H9 (cell line): ENCODE measurements around the gene CDKN2C. TPM values are rescaled to one million over a fixed set of nuclear protein-coding genes. Genes with fewer than 3 reads are reported as not detected.

Source experiments
- DNase-seq: peaks from one replicate; pipeline ENCODE4 v3.0.0-alpha.2; 2017
- H2AFZ ChIP-seq: one replicate; pipeline ENCODE4 v1.6.1; 2013; ENCODE audit warnings: mild to moderate bottlenecking, low read length, control low read depth, moderate library complexity
- H2AK5ac ChIP-seq: 2 replicates; pipeline ENCODE4 v1.6.1; 2013; ENCODE audit warnings: low read length, control low read depth, mixed read lengths; ENCODE audit not compliant: insufficient read length
- H2BK120ac ChIP-seq: one replicate; pipeline ENCODE4 v1.6.1; 2013; ENCODE audit warnings: low read depth, mild to moderate bottlenecking, low read length, control low read depth, inconsistent platforms; ENCODE audit not compliant: poor library complexity, severe bottlenecking
- H2BK12ac ChIP-seq: 2 replicates; pipeline ENCODE4 v1.6.1; 2013; ENCODE audit warnings: low read length, control low read depth, mixed read lengths, low read depth; ENCODE audit not compliant: insufficient read length
- H2BK15ac ChIP-seq: 2 replicates; pipeline ENCODE4 v1.6.1; 2013; ENCODE audit warnings: low read depth, low read length, control low read depth
- H2BK20ac ChIP-seq: one replicate; pipeline ENCODE4 v1.6.1; 2013; ENCODE audit warnings: low read depth, mild to moderate bottlenecking, low read length, control low read depth, inconsistent platforms; ENCODE audit not compliant: poor library complexity, severe bottlenecking
- H2BK5ac ChIP-seq: 2 replicates; pipeline ENCODE4 v1.6.1; 2013; ENCODE audit warnings: low read length, control low read depth, mixed read lengths; ENCODE audit not compliant: insufficient read length
- H3K14ac ChIP-seq: 2 replicates; pipeline ENCODE4 v1.6.1; 2013; ENCODE audit warnings: low read length, control low read depth; ENCODE audit not compliant: insufficient read depth
- H3K18ac ChIP-seq: 2 replicates; pipeline ENCODE4 v1.6.1; 2013; ENCODE audit warnings: low read depth, mild to moderate bottlenecking, mixed read lengths, low read length, control low read depth; ENCODE audit not compliant: insufficient read length
- H3K23ac ChIP-seq: 2 replicates; pipeline ENCODE4 v1.6.1; 2013; ENCODE audit warnings: low read length, control low read depth, mixed read lengths, low read depth; ENCODE audit not compliant: insufficient read length
- H3K23me2 ChIP-seq: 2 replicates; pipeline ENCODE4 v1.6.1; 2013; ENCODE audit warnings: low read depth, mild to moderate bottlenecking, mixed read lengths, low read length, control low read depth; ENCODE audit not compliant: insufficient read length, poor library complexity, severe bottlenecking
- H3K27ac ChIP-seq: 2 replicates; pipeline ENCODE4 v1.5.1; 2013; ENCODE audit warnings: low read length, control low read depth, mixed read lengths, low read depth; ENCODE audit not compliant: insufficient read length
- H3K27me3 ChIP-seq: 2 replicates; pipeline ENCODE4 v1.6.1; 2013; ENCODE audit warnings: low read length, control low read depth, inconsistent platforms; ENCODE audit not compliant: insufficient read depth
- H3K4ac ChIP-seq: 2 replicates; pipeline ENCODE4 v1.6.1; 2013; ENCODE audit warnings: low read depth, mild to moderate bottlenecking, control low read depth, inconsistent platforms, low read length, moderate library complexity
- H3K4me1 ChIP-seq: 2 replicates; pipeline ENCODE4 v1.6.1; 2013; ENCODE audit warnings: low read length, control low read depth, inconsistent platforms; ENCODE audit not compliant: insufficient read depth
- H3K4me2 ChIP-seq: 2 replicates; pipeline ENCODE4 v1.6.1; 2013; ENCODE audit warnings: low read length, control low read depth, mixed read lengths; ENCODE audit not compliant: insufficient read length, insufficient read depth
- H3K56ac ChIP-seq: 2 replicates; pipeline ENCODE4 v1.6.1; 2013; ENCODE audit warnings: low read depth, mild to moderate bottlenecking, mixed read lengths, low read length, control low read depth; ENCODE audit not compliant: insufficient read length
- H3K79me1 ChIP-seq: 2 replicates; pipeline ENCODE4 v1.6.1; 2013; ENCODE audit warnings: low read depth, mild to moderate bottlenecking, moderate library complexity, low read length, control low read depth, inconsistent platforms; ENCODE audit not compliant: insufficient read depth, poor library complexity, severe bottlenecking
- H3K79me2 ChIP-seq: 2 replicates; pipeline ENCODE4 v1.6.1; 2013; ENCODE audit warnings: low read length, control low read depth, inconsistent platforms; ENCODE audit not compliant: insufficient read depth
- H3K9ac ChIP-seq: 2 replicates; pipeline ENCODE4 v1.6.1; 2013; ENCODE audit warnings: low read length, control low read depth, mixed read lengths; ENCODE audit not compliant: insufficient read length; ENCODE audit errors: extremely low read depth
- H3K9me3 ChIP-seq: one replicate; pipeline ENCODE4 v1.6.1; 2013; ENCODE audit warnings: low read depth, low read length, inconsistent platforms; ENCODE audit not compliant: control insufficient read depth
- H3T11ph ChIP-seq: one replicate; pipeline ENCODE4 v1.6.1; 2013; ENCODE audit warnings: mild to moderate bottlenecking, low read length, control low read depth, inconsistent platforms
- H4K20me1 ChIP-seq: one replicate; pipeline ENCODE4 v1.6.1; 2013; ENCODE audit not compliant: control insufficient read depth, insufficient read length, insufficient read depth
- H4K5ac ChIP-seq: 2 replicates; pipeline ENCODE4 v1.6.1; 2013; ENCODE audit warnings: low read depth, mild to moderate bottlenecking, mixed read lengths, low read length, control low read depth; ENCODE audit not compliant: insufficient read length
- H4K8ac ChIP-seq: replicated peaks from 2 replicates; pipeline ENCODE4 v1.6.1; 2013; ENCODE audit warnings: low read length, control low read depth, mixed read lengths, low read depth; ENCODE audit not compliant: insufficient read length
- H4K91ac ChIP-seq: 2 replicates; pipeline ENCODE4 v1.6.1; 2013; ENCODE audit warnings: low read depth, mild to moderate bottlenecking, moderate library complexity, mixed read lengths, low read length, control low read depth; ENCODE audit not compliant: insufficient read length
- H3K27ac Mint-ChIP-seq, 3 experiments: 2 replicates in 2 of 3; 3 replicates in 1 of 3; pipeline ENCODE4 v1.8.0; 2020 to 2021; ENCODE audit warnings: mixed read lengths in 3 of 3, mild to moderate bottlenecking in 1 of 3, moderate library complexity in 1 of 3
- H3K27me3 Mint-ChIP-seq: 2 replicates; pipeline ENCODE4 v1.8.0; 2021; ENCODE audit warnings: low read depth, mild to moderate bottlenecking, moderate library complexity, mixed read lengths
- H3K36me3 Mint-ChIP-seq, 3 experiments: 2 replicates in 2 of 3; 3 replicates in 1 of 3; pipeline ENCODE4 v1.8.0; 2020 to 2021; ENCODE audit warnings: low read depth in 3 of 3, mixed read lengths in 3 of 3; ENCODE audit not compliant: insufficient read depth in 1 of 3
- H3K4me1 Mint-ChIP-seq, 2 experiments: 2 replicates each; pipeline ENCODE4 v1.8.0; 2020; ENCODE audit warnings: mixed read lengths in 2 of 2
- H3K4me3 Mint-ChIP-seq, 2 experiments: 2 replicates in 1 of 2; 3 replicates in 1 of 2; pipeline ENCODE4 v1.8.0; 2020 to 2021; ENCODE audit warnings: mild to moderate bottlenecking in 2 of 2, mixed read lengths in 2 of 2, moderate library complexity in 1 of 2
- H3K9me3 Mint-ChIP-seq, 2 experiments: 2 replicates in 1 of 2; 3 replicates in 1 of 2; pipeline ENCODE4 v1.8.0; 2020; ENCODE audit warnings: mild to moderate bottlenecking in 2 of 2, mixed read lengths in 2 of 2, moderate library complexity in 1 of 2
- CTCF ChIP-seq: fragments of 200-600 bp; sonication (generic); conservative IDR thresholded peaks from 3 replicates; pipeline ENCODE4 v1.8.0; 2021; ENCODE audit warnings: antibody characterized with exemption, mild to moderate bottlenecking
- WGBS: extraction: QIAGEN DNeasy Blood & Tissue Kit; methylation state at CpG from one replicate; pipeline ENCODE4 v1.1.7; 2013; ENCODE audit warnings: missing lambda C conversion rate, low lambda C conversion rate, mixed read lengths; ENCODE audit not compliant: insufficient read length; ENCODE audit errors: extremely low coverage; 5-methylcytosine and 5-hydroxymethylcytosine counted together
- total RNA-seq: library from RNA; stranded (reverse); gene quantifications from 2 replicates; pipeline ENCODE4 v1.2.1, GENCODE V29; 2021

CDKN2C gene
- total RNA-seq, 1 experiment from 2014 or later: not detected

DNA sequence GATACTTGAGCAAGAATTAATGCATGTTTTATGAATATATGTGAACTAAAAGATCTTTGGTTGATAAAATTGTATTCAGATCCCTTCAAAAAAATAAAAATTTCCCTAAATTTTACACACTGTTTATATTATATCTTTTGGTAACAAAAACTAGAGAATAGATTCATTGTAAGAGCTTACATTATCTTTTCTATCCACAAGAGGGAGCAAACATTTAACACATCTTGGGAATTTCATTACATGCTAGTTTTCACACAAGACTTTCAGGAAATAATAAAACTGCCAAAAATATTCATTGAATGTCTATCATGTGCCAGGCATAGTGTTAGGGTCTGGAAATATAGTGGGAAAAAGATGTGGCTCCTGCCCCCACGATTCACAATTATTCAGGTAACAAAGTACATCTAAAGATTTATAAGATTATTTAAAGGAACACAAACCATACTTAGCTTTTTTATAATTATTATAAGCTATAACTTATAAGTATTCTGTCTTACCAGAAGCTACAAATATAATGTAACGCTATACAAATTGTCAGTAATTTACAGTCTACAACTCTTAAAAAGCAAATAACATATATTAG is 40.6 kb upstream of the CDKN2C start:
- no peak overlapping the region for H2BK5ac ChIP-seq
- no peak overlapping the region for H2AK5ac ChIP-seq
- no peaks in the 10 kb centered on the region for H3K27me3 ChIP-seq
- H3K79me1 ChIP-seq: peaks cover 5% of the 10 kb centered on the region
- H4K5ac ChIP-seq: no peak overlapping the region
- H3K4me2 ChIP-seq: no peak overlapping the region
- no peaks in the 10 kb centered on the region for H3K27me3 Mint-ChIP-seq
- no peak overlapping the region for H3K14ac ChIP-seq
- H2BK15ac ChIP-seq: no peak overlapping the region
- peaks cover 0 to 11% of the 10 kb centered on the region in 2 experiments; a peak in 2 of 4 replicates for H3K4me1 Mint-ChIP-seq
- peaks cover 0 to 9% (median 8%) of the 10 kb centered on the region in 3 experiments; a peak in 5 of 7 replicates for H3K36me3 Mint-ChIP-seq
- peaks cover 2% of the 10 kb centered on the region; the same call in 1 of the 2 replicates for H3K79me2 ChIP-seq
- no peak overlapping the region for H3K4me3 Mint-ChIP-seq
- no peaks in the 10 kb centered on the region; a peak in 1 of 5 replicates for H3K9me3 Mint-ChIP-seq
- no peak overlapping the region for H2BK12ac ChIP-seq
- H3K27ac Mint-ChIP-seq: no peak overlapping the region
- H3K23me2 ChIP-seq: no peaks in the 10 kb centered on the region
- no peaks in the 10 kb centered on the region for H4K20me1 ChIP-seq
- H3T11ph ChIP-seq: no peak overlapping the region
- no peak overlapping the region for H2BK120ac ChIP-seq
- no peak overlapping the region for H3K27ac ChIP-seq
- no peak overlapping the region for H2BK20ac ChIP-seq
- H3K56ac ChIP-seq: no peak overlapping the region
- H3K4ac ChIP-seq: no peak overlapping the region
- TF ChIP-seq CTCF: peak; percentile 72
- no peak overlapping the region for H2AFZ ChIP-seq
- H4K8ac ChIP-seq: no peak overlapping the region
- H3K23ac ChIP-seq: no peak overlapping the region
- no peak overlapping the region for H3K9ac ChIP-seq
- H4K91ac ChIP-seq: no peak overlapping the region
- DNase-seq: no peak
- no peak overlapping the region for H3K18ac ChIP-seq
- no peaks in the 10 kb centered on the region for H3K9me3 ChIP-seq
- no peaks in the 10 kb centered on the region for H3K4me1 ChIP-seq
- no CpG with 5 or more reads among the region's 2 CpGs for WGBS
